Measurements from ENCODE around the gene ZNF385B.
"Not testable (repeated sequence)": the region's sequence is repeated elsewhere in the genome, so short reads cannot be mapped to it uniquely, and the experiment has no call there.

The ZNF385B gene

GRCh38 chr2:179488563-179488962, 372.8 kb downstream of the ZNF385B start:
- DNase-seq (ENCODE audit: low read depth), result no peak

- no peak for DNase-seq (ENCODE audit: low read depth)
Observed at GRCh38 chr2:179487010-179487731, 374.2 kb downstream of the ZNF385B start.

- no peak for DNase-seq (ENCODE audit: low read depth)
Observed at GRCh38 chr2:179483131-179483530, 378.3 kb downstream of the ZNF385B start.

DNA sequence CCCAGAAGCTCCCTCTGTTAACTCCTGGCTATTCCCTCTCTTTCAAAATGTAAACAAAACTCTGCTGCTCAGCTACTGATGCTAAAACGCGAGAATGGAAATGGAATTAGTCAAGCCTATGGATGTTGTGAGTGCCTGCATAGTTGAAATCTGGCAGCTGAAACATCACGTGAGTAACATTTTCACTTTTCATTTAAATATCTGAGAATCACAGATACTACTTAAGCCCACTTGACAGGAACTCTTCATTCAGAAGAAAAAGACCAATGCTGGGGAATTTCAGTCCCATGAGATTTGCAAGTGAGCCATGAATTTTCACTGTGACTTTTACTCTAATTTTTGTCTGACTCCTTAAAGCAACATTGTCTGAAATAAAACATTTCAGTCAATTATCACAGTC, 381.5 kb downstream of the ZNF385B start:
- DNase-seq (ENCODE audit: low read depth), result no peak

GRCh38 chr2:179478771-179479170, 382.6 kb downstream of the ZNF385B start:
- DNase-seq (ENCODE audit: low read depth), result no peak

DNA sequence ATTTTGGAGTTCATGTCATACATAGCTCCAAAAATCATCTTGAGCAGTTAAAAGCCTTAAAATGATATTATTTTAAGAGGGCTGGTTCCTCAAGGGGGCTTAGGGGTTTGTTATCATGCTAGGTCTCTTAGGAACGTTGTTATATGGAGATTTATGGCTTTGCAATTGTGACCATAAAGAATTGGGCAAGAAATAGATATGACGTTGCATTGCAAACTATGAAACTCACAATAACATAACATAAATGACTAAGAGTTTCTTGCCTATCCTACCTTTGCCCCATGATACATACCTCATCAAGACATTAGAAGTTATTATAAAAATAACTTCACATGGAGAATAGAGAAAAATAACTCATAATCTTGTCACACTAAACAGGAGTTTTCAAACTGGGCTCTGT, 390.4 kb downstream of the ZNF385B start:
- DNase-seq (ENCODE audit: low read depth), result no peak

- no peak for DNase-seq (ENCODE audit: low read depth)
Observed at GRCh38 chr2:179470089-179470488, 391.3 kb downstream of the ZNF385B start.

GRCh38 chr2:179467960-179468359, 393.5 kb downstream of the ZNF385B start:
- DNase-seq (ENCODE audit: low read depth), result no peak

GRCh38 chr2:179467111-179467510, 394.3 kb downstream of the ZNF385B start:
- DNase-seq (ENCODE audit: low read depth), result no peak

GRCh38 chr2:179461420-179461819, 400.0 kb downstream of the ZNF385B start:
- no peak for DNase-seq (ENCODE audit: low read depth)

DNA sequence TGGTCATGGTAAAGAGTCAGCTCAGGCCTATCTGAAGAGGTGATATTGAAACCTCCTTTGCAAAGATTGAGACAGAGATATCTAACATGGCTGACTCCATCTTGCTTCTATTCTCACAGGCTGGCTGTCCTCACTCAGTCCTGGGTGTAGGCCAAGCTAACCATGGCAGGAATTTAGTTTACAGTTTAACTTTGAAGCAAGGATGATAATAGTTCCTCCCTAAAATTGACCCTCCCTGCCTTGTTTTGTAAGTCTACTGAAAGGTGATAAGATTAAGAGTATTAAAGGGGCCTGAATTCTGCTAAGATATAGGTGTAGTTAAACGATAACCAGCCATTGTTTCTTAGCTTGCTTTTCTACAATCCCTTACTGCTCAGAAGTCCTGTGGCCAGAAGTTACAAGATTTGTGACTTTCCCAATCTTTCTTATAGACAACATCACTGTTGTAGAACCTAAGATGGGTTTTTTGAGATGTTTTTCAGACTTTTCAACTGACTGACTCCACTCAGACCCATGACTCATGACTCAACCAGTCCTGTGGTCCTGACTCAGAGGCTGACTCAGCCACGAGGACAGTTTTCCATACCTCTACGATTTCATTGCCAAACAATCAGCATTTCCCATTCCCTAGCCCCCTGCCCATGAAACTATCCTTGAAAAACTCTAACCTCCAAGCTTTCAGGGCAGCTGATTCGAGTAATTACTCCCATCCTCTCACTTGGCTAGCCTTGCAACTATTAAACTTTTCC, 401.1 kb downstream of the ZNF385B start:
- no peak for DNase-seq (ENCODE audit: low read depth)

GRCh38 chr2:179458113-179458512, 403.3 kb downstream of the ZNF385B start:
- DNase-seq (ENCODE audit: low read depth), result not testable (repeated sequence)

DNA sequence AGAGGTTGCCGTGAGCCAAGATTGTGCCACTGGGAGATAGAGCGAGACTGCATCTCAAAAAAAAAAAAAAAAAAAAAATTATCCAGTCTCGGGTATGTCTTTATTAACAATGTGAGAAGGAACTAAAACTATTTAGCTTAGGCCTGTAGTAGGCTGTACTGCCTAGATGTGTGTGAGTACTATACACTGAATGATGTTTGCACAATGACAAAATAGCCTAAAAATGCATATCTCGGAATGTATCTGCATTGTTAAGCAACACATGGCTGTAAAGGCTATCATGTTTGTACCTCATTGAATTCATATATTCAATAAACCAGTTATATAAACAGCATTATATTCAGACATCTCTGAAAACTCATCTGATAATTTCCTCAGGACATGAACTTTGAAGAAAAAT, 405.6 kb downstream of the ZNF385B start:
- DNase-seq (ENCODE audit: low read depth), result no peak

DNA sequence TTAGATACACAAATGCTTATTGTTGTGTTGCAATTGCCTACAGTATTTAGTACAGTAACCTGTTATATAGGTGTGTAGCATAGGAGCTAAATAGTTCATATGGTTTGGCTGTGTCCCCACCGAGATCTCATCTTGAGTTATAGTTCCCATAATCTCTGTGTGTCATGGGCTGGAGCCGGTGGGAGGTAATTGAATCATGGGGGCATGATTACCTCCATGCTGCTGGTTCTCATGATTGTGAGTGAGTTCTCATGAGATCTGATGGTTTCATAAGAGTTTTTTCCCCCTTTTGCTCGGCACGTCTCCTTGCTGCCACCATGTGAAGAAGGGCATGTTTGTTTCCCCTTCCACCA, 406.3 kb downstream of the ZNF385B start:
- no peak for DNase-seq (ENCODE audit: low read depth)

- no peak for DNase-seq (ENCODE audit: low read depth)
Observed at GRCh38 chr2:179454443-179455171, 406.8 kb downstream of the ZNF385B start.

GRCh38 chr2:179449010-179449409, 412.4 kb downstream of the ZNF385B start:
- DNase-seq (ENCODE audit: low read depth), result no peak

GRCh38 chr2:179447839-179448447, 413.5 kb downstream of the ZNF385B start:
- no peak for DNase-seq (ENCODE audit: low read depth)

DNA sequence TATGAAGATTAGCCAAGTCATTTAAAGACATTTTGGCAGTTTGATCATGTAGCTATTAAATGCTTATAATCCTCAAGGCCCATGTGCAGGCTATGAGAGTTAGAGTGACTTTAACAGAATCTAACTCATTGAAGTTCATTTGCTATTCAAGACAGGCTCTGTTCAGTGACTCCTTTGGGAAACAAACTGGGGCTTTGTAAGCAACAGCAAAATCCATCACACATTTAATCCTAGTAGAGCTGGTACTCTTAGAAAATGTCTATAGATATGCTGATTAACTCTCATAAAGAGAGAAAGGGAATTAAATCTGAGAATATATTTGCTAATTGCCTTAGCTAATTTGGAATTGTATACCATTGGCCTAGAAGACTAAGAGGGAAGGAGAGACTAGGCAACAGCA, 414.0 kb downstream of the ZNF385B start:
- no peak for DNase-seq (ENCODE audit: low read depth)

- DNase-seq (ENCODE audit: low read depth), result no peak
Observed at GRCh38 chr2:179446476-179447141, 414.8 kb downstream of the ZNF385B start.

DNA sequence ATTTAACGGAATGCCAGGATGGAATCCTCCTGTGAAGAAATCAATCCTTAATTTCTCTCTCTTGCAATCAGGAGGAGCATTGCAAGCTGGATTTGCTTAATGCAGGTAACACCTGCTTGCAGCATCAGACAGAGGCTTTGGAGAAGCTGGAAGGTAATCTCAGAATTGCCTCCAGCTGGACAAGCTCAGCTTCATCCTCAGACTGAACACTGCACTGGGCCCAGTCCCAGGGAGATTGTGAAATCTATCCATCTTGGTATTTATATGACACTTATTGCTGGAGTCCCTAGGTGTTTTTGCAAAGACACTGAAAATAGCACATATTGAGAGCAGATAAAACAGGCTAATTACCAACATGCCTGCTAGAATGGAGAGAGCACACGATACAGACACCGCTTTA, 417.4 kb downstream of the ZNF385B start:
- no peak for DNase-seq (ENCODE audit: low read depth)

GRCh38 chr2:179443180-179443579, 418.2 kb downstream of the ZNF385B start:
- DNase-seq (ENCODE audit: low read depth), result no peak

DNA sequence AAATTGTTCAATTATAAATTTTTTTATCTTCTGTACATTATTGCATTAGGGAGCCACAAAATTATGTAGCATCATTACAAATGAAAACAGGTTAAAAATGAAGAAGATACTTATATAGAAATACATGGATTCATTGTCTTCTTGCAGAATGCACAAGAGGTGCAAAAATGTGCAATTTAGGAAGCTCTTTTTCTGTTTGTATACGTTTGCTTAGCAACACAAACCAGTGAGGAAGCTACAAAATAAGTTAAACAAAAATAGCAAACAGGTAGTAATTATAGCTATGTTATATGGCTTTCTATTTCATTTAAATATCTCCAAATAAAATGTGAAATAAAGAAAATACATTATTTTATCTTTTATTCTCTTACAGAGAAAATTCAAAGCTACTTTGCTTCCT, 419.2 kb downstream of the ZNF385B start:
- no peak for DNase-seq (ENCODE audit: low read depth)

Measured in CMK (cell line).